ENCODE data around the gene ITGAE.
"Not testable (repeated sequence)": the region's sequence is repeated elsewhere in the genome, so short reads cannot be mapped to it uniquely, and the experiment has no call there.

The ITGAE gene, protein sequence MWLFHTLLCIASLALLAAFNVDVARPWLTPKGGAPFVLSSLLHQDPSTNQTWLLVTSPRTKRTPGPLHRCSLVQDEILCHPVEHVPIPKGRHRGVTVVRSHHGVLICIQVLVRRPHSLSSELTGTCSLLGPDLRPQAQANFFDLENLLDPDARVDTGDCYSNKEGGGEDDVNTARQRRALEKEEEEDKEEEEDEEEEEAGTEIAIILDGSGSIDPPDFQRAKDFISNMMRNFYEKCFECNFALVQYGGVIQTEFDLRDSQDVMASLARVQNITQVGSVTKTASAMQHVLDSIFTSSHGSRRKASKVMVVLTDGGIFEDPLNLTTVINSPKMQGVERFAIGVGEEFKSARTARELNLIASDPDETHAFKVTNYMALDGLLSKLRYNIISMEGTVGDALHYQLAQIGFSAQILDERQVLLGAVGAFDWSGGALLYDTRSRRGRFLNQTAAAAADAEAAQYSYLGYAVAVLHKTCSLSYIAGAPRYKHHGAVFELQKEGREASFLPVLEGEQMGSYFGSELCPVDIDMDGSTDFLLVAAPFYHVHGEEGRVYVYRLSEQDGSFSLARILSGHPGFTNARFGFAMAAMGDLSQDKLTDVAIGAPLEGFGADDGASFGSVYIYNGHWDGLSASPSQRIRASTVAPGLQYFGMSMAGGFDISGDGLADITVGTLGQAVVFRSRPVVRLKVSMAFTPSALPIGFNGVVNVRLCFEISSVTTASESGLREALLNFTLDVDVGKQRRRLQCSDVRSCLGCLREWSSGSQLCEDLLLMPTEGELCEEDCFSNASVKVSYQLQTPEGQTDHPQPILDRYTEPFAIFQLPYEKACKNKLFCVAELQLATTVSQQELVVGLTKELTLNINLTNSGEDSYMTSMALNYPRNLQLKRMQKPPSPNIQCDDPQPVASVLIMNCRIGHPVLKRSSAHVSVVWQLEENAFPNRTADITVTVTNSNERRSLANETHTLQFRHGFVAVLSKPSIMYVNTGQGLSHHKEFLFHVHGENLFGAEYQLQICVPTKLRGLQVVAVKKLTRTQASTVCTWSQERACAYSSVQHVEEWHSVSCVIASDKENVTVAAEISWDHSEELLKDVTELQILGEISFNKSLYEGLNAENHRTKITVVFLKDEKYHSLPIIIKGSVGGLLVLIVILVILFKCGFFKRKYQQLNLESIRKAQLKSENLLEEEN

DNA sequence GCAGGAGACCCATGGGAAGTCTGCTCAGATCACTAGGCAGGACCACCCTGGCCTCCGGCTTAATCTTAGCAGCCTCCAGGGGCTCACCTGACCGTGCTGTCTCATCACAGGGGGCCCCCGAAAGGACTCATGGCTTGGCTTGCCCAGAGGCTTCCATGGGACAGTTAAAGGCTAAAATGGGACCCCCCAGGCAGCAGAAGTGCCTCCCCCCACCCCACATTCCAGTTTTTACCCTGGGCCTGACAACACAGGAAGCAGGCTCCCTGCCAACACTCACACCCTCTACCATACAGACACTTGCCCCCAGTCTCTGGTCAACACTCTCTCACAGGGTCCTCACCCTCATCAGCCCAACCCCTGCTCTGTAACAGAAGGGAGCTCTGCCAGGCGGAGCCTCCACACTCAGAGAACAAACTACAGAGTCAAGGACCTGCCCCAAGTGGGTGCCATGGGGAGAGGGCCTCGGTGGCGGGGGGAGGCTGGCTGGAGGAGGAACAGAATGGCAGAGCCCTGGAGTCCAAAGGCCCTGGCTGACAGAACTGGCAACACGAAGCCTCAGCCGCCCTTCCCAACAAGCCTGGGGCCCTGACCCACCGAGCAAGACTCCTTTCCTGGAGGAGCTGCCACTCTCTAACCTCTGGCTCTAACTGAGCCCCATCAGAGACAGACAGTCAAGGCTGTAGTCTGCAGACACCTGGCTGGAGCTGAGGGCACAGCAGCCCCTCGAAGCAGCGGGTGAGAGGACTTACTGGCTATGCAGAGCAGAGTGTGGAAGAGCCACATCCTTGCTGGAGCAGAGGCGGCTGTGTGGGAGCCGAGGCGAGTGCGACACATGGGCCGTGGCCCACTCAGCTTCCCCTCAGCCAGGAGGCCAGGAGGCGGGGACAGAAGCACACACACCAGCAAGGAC lies at the start of gene ITGAE:
TSS of gene ITGAE (minus strand) at position 827 of the 910 bp plus-strand sequence. CDS start at position 783, 44 bp downstream.
- no peak for DNase-seq (ENCODE audit: low spot score)

DNA sequence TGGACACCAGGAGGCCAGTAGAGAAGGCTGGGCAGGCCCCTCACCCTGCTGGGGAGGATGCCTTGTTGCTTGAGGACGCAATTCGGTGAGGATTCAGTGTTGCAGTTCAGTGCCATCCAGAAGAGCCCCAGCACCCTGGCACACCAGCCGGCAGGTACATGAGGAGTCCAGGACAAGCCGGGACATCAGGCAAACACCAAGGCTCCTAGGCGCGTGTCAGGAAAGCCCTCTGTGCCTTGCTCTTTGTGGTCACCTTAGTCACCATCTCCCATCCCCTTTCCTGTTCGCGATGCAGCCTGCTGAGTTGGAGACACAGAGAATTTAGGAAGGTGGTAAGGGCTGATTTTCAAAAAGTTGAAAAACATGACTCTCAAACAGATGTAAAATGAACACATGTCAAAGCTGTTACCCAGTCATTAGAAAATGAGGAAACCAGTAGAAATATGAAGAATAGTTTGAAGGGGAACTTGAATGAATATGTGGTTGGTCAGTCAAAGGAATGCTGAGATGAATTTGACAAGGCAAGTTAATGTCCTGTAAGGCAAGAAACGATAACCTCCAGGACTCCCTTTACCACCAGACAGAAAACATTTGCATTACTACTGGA lies 47.3 kb upstream of the ITGAE start:
- DNase-seq (ENCODE audit: low spot score), result no peak

DNA sequence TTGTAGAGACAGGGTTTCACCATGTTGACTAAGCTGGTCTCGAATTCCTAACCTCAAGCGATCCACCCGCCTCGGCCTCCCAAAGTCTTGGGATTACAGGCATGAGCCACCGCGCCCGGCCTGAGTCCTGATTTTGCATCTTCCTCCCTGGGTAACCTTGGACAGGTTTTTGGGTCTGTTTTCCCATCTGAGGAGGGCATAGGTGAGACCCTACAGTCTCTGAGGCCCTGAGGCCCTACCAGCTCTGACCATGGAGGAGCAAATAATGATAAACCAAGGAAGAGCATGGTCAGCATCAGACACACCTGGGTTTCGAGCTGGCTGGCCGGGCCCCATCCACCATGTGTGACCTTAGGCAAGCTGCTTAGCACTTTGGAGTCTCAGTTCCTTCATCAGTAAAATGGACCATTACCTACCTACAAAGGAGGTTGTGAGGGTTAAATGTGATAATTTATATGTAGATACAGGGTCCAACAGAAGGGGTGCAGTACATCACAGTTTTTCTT lies 46.2 kb upstream of the ITGAE start:
- no peak for DNase-seq (ENCODE audit: low spot score)

DNA sequence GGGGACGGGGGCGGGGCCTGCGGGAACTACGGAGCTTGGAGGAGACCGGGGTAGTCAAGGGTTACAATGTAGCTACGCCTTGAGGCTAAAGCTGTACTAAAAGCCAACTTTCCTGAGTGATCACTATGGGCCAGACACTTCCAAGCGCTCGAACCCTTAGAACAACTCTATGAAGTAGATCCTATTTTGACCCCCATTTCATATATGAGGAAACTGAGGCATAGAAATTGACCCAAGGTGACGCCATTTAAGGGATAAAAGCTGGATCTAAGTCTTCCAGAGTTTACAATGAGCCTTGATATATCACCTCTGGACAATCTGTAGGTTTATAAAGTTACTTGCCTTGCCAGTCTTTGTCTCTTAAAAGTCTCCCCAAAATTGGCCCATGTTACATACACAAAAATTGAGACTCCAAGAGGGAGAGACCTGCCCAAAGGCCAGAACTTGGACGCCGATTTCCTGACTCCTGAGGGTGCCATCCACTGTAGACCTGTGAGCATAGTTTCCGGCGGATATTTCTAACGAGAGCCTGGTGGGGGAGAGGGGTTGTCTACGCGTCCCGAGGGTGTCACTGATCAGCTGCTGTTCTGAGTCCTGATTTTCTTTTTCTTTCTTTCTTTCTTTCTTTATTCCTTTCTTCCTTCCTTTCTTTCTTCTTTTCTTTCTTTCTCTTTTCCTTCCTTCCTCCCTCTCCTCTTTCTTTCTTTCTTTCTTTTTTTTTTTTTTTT lies 45.6 kb upstream of the ITGAE start:
- DNase-seq (ENCODE audit: low spot score), result no peak

DNA sequence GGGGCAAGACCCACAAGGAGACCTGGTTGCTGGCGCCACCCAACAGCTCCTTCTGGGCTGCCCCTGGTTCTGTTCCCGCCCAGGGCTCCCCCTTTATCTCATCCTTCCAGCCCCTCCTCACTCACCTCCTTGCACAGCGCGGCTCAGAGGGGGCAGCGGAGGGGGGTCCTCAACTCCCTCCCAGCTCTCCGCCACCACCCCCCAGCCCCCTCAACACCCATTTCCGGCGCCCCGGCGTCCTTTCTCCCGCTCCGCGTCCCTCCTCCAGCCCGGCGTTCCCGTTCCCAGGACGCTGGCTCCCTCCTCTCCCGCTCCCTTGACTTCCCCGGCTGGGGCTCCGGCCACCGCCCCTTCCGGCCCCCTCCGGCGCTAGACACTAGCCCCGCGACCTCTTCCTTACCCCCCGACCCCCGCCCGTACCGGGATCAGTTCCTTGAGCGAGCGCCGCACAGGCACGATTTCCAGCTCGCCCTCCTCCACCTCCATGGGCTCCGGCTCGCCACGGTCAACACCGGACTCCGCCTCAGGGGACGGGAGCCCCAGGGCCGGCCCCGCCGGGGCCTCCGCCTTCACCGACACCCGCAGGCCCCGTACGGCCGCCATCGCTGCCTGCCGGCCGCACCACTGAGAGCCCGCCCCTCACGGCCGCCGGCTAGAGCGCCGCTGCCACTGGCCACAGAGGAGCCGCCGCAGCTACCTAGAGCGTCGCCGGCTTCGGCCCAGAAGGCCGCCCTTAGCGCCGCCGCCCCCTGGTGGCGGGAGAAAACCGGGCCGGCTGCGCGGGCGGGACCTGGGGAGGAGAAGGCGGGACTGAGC lies 44.8 kb upstream of the ITGAE start, which contains the start of gene NCBP3:
TSS of gene NCBP3 (minus strand) at position 626 of the 816 bp plus-strand sequence. CDS start at position 603, 23 bp downstream.
- DNase-seq (ENCODE audit: low spot score), result peak; percentile 88

DNA sequence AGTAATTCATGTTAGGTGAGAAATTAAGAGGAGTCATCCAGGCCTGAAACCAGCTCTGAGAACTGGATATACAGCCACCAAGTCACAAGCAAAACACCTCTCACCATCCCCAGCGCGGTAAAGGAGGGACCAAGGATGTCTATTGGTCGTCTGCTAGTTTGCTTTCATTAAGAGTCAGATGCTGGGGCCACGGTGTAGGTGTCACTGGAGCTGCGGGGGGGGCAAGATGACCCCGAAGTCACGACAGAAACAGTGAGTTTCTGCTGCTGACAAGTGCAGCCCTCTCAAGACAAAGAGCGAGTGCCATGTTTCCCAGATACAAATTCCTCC lies 44.3 kb upstream of the ITGAE start:
- DNase-seq (ENCODE audit: low spot score), result no peak

DNA sequence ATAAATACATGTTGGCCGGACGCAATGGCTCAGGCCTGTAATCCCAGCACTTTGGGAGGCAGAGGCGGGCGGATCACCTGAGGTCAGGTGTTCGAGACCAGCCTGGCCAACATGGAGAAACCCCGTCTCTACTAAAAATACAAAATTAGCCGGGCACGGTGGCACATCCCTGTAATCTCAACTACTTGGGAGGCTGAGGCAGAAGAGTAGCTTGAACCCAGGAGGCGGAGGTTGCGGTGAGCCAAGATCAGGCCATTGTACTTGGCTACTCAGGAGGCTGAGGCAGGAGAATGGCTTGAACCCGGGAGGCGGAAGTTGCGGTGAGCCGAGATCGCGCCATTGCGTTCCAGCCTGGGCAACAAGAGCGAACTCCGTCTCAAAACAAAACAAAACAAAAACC lies 43.6 kb upstream of the ITGAE start:
- not testable (repeated sequence) for DNase-seq (ENCODE audit: low spot score)

DNA sequence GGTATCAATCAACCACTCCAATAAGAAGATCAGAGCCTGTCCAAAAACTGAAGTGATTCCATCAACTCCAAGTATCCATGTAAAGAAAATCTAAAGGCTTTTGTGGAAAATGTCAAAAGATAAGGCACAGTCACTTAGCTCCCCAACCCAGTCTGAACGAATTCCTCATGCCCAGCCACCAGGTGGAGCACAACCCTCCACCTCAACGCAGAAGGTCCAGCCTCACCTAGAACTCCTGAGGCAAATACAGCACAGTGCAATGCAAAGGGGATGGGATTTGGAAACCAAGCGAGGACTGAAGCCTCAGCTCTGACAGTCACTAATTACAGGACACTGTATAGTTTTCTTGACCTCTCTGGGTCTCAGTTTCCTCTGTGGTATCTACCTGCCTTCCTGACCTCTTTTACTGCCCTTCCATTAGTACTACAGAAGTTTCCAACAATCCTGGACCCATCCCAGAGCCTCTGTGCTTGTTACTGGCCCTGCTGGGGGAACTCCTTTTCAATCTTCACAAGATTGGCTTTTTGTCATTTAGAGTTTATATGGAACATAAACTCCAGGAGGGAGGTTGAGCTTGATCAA lies 43.0 kb upstream of the ITGAE start:
- DNase-seq (ENCODE audit: low spot score), result peak; percentile 78

DNA sequence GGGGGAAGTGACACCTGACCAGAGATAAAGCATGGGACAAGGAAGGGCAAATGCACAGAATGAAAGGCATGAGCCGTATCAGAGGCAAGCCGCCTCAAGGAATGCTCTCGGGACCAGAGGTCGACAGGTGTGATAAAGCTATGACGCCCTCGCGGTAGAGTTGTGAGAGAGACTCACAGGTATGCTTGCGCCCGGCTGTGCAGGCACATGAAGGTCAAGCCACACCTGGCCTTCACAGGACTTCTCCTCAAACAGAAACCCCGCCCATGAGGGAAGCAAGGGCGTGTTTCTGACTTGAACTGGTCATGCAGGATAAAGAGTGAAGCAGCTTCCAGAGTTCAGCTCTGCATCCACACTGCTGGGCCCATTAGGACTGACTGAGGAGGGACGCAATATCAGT lies 37.2 kb upstream of the ITGAE start:
- DNase-seq (ENCODE audit: low spot score), result no peak

DNA sequence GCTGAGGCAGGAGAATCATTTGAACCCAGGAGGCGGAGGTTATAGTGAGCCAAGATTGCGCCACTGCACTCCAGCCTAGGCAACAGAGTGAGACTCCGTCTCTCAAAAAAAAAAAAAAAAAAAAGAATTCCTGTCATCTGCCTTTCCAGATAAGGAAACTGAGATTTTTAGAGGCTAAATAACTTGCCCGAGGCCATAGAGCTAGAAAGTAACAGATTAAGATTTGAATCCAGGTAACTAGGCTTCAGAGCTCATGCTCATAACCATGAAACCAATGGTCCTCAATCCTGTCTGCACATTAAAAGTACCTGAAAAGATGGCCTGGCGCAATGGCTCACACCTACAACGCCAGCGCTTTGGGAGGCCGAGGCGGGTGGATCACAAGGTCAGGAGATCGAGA lies 35.6 kb upstream of the ITGAE start:
- no peak for DNase-seq (ENCODE audit: low spot score)

DNA sequence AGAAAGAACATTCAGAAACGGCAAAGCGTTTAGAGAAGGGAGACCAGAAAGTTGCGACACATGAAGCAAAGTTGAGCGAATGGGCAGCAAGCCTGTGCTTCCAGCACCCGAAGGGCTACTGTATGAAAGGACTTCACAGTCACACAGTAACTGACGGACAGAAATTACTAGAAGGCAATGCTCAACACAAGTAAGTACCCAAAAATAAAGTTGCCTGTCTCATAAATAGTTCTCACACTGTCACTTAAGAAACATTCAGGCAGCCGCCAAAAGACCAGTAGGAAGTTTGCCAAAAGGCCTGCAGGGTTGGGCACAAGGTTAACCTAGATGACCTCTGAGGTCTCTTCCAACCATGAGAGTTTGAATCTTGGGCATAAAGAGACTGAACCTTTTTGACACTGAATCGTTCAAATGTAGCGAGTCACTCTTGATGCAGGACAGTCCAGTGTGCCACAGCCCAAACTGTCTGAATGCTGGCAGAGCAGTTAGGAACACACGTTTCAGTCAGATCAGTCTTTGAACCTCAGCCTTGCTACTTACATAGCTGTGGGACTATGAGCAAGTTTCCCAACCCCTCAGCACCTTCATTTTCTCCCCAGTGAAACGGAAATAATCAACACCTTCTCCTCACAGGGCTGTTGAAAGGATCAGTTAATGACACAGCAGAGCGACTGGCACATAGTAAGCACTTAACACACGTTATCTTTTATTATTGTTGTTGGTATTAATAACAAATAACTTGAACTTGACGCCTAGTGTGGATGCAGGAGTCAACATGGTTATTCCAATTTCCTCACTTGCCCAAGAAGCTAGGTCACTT lies 34.6 kb upstream of the ITGAE start:
- no peak for DNase-seq (ENCODE audit: low spot score)

DNA sequence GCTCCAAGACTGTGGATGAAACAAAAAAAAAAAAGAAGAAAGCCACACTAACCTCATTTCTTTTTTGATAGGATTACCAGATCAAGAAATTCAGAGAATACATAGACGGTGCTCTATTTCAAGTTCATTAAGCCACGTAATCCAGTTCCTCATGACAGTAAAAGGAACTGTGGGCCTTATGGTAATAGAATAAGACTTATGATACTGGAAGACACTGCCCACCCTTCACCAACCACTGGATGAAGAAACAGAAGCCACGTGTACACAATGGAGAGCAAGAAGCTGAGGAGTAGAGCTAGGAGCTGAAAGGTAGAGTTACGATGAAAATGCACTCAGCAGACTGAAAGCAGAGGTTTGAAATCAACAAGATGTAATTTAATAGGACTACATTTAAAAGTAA lies 33.8 kb upstream of the ITGAE start:
- DNase-seq (ENCODE audit: low spot score), result no peak

DNA sequence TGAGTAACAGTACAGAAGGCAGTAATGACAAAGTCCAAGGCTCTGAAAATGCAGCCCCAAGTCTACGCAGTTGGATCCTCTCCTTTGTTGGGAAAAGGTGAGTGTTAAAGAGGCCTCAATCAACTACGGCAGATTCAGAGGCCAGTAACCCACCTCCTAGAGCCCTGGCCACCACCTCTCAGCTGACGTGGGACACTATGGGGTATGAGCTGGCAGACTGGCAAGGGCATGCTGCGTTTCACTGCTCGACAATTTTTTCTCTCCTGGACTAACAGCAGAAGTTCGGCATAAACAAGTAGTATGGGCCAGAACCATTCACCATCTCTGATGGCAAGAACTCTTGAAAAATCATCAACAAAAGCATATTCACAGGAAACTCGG lies 27.9 kb upstream of the ITGAE start:
- no peak for DNase-seq (ENCODE audit: low spot score)

DNA sequence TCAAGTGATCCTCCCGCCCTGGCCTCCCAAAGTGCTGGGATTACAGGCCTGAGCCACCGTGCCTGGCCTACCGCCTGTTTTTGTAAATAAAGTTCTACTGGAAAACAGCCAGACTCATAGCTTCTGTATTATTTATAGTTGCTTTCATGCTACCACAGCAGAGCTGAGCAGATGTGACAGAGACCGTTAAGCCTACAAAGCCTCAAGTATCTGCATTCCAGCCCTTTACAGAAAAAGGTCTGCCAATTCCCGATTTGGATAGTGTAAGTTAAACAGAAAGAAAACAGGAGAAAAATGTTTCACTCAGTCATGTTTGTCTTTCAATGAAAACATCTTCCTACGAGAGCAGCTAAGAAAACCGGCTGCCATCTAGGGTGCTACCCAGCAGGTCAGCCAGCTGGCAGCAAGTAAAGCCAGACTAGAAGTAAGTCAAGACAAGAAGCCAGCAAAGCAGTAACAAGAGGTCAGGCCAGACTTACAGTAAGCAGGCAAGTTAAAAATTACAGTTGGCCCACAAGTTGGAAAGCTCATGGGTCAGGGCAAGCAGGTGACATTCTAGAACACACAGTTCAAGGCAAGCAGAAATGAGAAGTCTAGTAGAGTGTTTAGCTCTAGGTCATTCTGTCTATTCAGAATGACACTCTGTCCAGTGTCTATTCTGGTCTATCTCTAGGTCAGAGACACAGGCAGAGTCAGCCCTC lies 27.3 kb upstream of the ITGAE start:
- no peak for DNase-seq (ENCODE audit: low spot score)

DNA sequence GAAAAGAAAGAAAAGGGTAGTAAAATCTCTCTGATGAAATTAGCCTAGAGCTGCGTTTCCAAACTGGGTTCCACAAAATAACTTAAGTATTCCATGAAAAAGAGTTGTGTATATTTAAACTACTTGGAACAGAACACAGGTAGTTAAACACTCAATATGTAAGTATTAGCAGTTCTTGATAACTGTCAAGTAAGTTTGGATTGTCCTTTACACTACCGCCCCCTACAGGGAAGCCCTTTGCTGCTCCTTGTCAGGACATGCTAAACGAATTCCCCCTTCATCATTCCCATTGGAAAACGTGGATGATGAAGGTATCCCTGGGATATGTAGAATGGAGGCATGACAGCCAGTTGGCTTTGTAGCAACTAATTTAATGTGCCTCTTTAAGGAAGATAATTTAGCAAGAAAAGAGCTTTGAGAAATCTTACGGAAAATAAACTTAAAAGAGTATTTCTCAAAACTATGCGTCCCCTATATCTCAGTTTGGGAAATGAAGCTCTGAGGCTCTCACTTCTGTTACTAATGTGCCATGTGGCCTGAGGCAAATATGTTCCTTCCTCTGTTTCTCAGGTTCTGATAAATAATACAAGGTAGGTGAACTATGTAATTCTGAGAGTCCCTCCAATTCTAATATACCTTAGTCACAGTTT lies 26.3 kb upstream of the ITGAE start:
- no peak for DNase-seq (ENCODE audit: low spot score)

DNA sequence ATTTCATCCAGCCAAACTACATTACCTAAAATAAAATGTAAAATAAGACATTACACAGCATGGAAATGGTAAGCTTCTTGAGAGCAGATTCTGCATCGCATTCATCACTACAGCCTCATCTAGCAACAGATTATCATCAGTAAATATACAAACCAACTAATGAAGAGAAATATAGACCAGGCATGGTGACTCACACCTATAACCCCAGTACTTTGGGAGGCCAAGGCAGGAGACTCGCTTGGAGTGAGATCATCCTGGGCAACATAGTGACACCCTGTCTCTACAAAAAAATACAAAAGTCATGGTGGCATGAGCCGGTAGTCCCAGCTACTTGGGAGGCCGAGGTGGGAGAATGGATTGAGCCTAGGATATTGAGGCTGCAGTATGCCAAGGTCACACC lies 25.2 kb upstream of the ITGAE start:
- no peak for DNase-seq (ENCODE audit: low spot score)

DNA sequence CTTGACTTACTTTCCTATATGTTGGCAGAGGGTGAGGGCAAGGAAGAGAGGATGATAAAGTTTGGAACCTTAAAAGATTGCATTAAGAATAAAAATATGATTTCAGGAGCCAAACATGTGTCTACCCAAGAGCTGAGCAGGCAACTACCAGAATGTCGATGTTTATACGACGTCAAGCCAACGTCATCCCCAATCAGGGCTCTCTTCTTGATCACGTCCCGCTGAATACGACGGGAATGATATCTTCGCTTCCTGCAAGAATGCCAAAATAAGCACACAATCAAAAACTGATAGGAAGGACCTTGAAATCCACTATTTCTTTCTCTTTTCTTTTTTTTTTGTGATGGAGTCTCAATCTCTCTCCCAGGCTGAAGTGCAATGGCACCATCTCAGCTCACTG lies 20.1 kb upstream of the ITGAE start:
- no peak for DNase-seq (ENCODE audit: low spot score)
